ENCODE measurements around the gene OBP2B.

OBP2B gene

DNA sequence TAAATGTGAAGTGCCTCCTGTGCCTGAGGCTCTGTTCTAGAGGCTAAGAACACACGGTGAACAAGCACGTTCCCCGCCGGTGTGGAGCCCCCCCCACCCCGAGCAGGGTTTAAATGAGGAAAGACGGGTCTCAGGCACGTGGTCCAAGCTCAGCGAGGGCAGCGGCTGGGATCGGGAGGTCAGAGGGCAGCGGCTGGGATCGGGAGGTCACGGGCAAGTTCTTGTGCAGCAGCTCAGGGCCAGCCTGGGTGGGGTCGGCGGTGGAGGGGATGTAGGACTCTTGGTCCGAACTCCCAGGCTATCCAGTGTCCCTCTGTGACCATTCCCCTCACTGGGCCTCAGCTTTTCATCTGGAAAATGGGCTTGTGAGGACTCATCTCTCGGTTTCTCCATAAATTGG, 42.7 kb downstream of the OBP2B start:
- Histone ChIP-seq H3K4me3 (ENCODE audit: insufficient read depth in 1 of 2, low read depth in 1 of 2, low read length in 2 of 2) (no peak overlapping the region), H3K79me1 (replicated peaks; ENCODE audit: low read length, poor library complexity, severe bottlenecking) (peaks cover 1% of the 10 kb centered on the region), H2BK15ac (ENCODE audit: low read depth, poor library complexity, severe bottlenecking) (no peak overlapping the region), H4K91ac (ENCODE audit: low read length) (no peak overlapping the region), H3K9me3 (ENCODE audit: control insufficient read depth, low read length) (no peaks in the 10 kb centered on the region), H3K36me3 (ENCODE audit: control insufficient read depth in 1 of 2, insufficient read depth in 2 of 2, low read depth in 1 of 2, low read length in 2 of 2) (no peaks in the 10 kb centered on the region), H2BK12ac (ENCODE audit: low read length in 2 of 2) (peak overlapping the region in 1 of 2 experiments; percentile 15), H4K8ac (ENCODE audit: low read length) (no peak overlapping the region), H3K27ac (ENCODE audit: low read length, poor library complexity, severe bottlenecking) (no peak overlapping the region), H3K4ac (ENCODE audit: low read depth in 1 of 2, low read length in 2 of 2) (no peak overlapping the region), H2AFZ (ENCODE audit: low read depth, low read length) (no peak overlapping the region), H3K9ac (ENCODE audit: low read length) (no peak overlapping the region), H3K23ac (ENCODE audit: low read length in 2 of 2) (no peak overlapping the region), H3K27me3 (ENCODE audit: control insufficient read depth in 1 of 2, insufficient read depth in 1 of 2, low read length in 2 of 2) (peaks cover 5 to 47% of the 10 kb centered on the region in 2 experiments), H3K4me1 (ENCODE audit: control insufficient read depth, insufficient read depth, low read depth, low read length) (peaks cover 26% of the 10 kb centered on the region), H3K18ac (ENCODE audit: low read depth in 1 of 2, low read length in 2 of 2) (no peak overlapping the region), H2BK120ac (ENCODE audit: low read depth, low read length) (no peak overlapping the region), H2AK5ac (ENCODE audit: low read length, severe bottlenecking) (no peak overlapping the region), H3K4me2 (ENCODE audit: low read length, poor library complexity, severe bottlenecking) (no peak overlapping the region), H2BK5ac (ENCODE audit: low read depth, low read length, poor library complexity, severe bottlenecking) (no peak overlapping the region), H3K14ac (ENCODE audit: low read length in 2 of 2) (no peak overlapping the region)
- no peak for DNase-seq
- 87% methylated on average over 14 of the region's 17 CpGs for WGBS

DNA sequence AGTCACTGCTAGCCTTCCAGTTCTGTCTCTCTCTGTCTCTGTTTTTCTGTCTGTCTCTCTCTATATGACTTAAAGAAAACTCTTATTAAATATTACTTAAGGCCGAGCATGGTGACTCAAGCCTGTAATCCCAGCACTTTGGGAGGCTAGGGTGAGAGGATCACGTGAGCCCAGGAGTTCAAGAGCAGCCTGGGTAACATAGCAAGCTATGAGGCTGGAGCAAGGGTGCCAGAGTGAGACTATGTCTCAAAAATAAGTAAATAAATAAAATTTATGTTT, 43.7 kb downstream of the OBP2B start:
- Histone ChIP-seq H2BK12ac (ENCODE audit: low read length in 2 of 2) (no peak overlapping the region), H2BK5ac (ENCODE audit: low read depth, low read length, poor library complexity, severe bottlenecking) (no peak overlapping the region), H4K91ac (ENCODE audit: low read length) (no peak overlapping the region), H3K4me1 (ENCODE audit: control insufficient read depth, insufficient read depth, low read depth, low read length) (peaks cover 27% of the 10 kb centered on the region), H3K4me2 (ENCODE audit: low read length, poor library complexity, severe bottlenecking) (no peak overlapping the region), H2BK120ac (ENCODE audit: low read depth, low read length) (no peak overlapping the region), H3K4me3 (ENCODE audit: insufficient read depth in 1 of 2, low read depth in 1 of 2, low read length in 2 of 2) (no peak overlapping the region), H3K18ac (ENCODE audit: low read depth in 1 of 2, low read length in 2 of 2) (no peak overlapping the region), H3K79me1 (replicated peaks; ENCODE audit: low read length, poor library complexity, severe bottlenecking) (peaks cover 1% of the 10 kb centered on the region), H3K23ac (ENCODE audit: low read length in 2 of 2) (no peak overlapping the region), H2BK15ac (ENCODE audit: low read depth, poor library complexity, severe bottlenecking) (no peak overlapping the region), H3K36me3 (ENCODE audit: control insufficient read depth in 1 of 2, insufficient read depth in 2 of 2, low read depth in 1 of 2, low read length in 2 of 2) (no peaks in the 10 kb centered on the region), H3K9me3 (ENCODE audit: control insufficient read depth, low read length) (no peaks in the 10 kb centered on the region), H4K8ac (ENCODE audit: low read length) (no peak overlapping the region), H3K27me3 (ENCODE audit: control insufficient read depth in 1 of 2, insufficient read depth in 1 of 2, low read length in 2 of 2) (peaks cover 0 to 42% of the 10 kb centered on the region in 2 experiments), H3K14ac (ENCODE audit: low read length in 2 of 2) (no peak overlapping the region), H3K27ac (ENCODE audit: low read length, poor library complexity, severe bottlenecking) (no peak overlapping the region), H2AK5ac (ENCODE audit: low read length, severe bottlenecking) (no peak overlapping the region), H2AFZ (ENCODE audit: low read depth, low read length) (no peak overlapping the region), H3K9ac (ENCODE audit: low read length) (no peak overlapping the region), H3K4ac (ENCODE audit: low read depth in 1 of 2, low read length in 2 of 2) (no peak overlapping the region)
- peak; percentile 23 for DNase-seq
- 77% methylated on average over 2 of the region's 2 CpGs for WGBS

GRCh38 chr9:133164191-133164590, 44.9 kb downstream of the OBP2B start:
- peak overlapping the region; percentile 65 for H3K9ac ChIP-seq (ENCODE audit: low read length)
- H3K4me3 ChIP-seq (ENCODE audit: insufficient read depth in 1 of 2, low read depth in 1 of 2, low read length in 2 of 2), result peak overlapping the region; percentile 65 to 76
- H3K23ac ChIP-seq (ENCODE audit: low read length in 2 of 2), result no peak overlapping the region
- WGBS, result 77% methylated on average over 13 of the region's 13 CpGs
- peaks cover 27% of the 10 kb centered on the region for H3K4me1 ChIP-seq (ENCODE audit: control insufficient read depth, insufficient read depth, low read depth, low read length)
- H2BK15ac ChIP-seq (ENCODE audit: low read depth, poor library complexity, severe bottlenecking), result no peak overlapping the region
- H3K27ac ChIP-seq (ENCODE audit: low read length, poor library complexity, severe bottlenecking), result no peak overlapping the region
- peak overlapping the region; percentile 93 for H3K4me2 ChIP-seq (ENCODE audit: low read length, poor library complexity, severe bottlenecking)
- H2BK12ac ChIP-seq (ENCODE audit: low read length in 2 of 2), result no peak overlapping the region
- peak overlapping the region; percentile 96 for H4K8ac ChIP-seq (ENCODE audit: low read length)
- H3K27me3 ChIP-seq (ENCODE audit: control insufficient read depth in 1 of 2, insufficient read depth in 1 of 2, low read length in 2 of 2), result peaks cover 0 to 38% of the 10 kb centered on the region in 2 experiments
- no peak overlapping the region for H3K14ac ChIP-seq (ENCODE audit: low read length in 2 of 2)
- H3K79me1 ChIP-seq (replicated peaks; ENCODE audit: low read length, poor library complexity, severe bottlenecking), result peaks cover 1% of the 10 kb centered on the region
- no peak overlapping the region for H2AK5ac ChIP-seq (ENCODE audit: low read length, severe bottlenecking)
- H2BK120ac ChIP-seq (ENCODE audit: low read depth, low read length), result no peak overlapping the region
- no peaks in the 10 kb centered on the region for H3K9me3 ChIP-seq (ENCODE audit: control insufficient read depth, low read length)
- no peak for DNase-seq
- H2BK5ac ChIP-seq (ENCODE audit: low read depth, low read length, poor library complexity, severe bottlenecking), result no peak overlapping the region
- peak overlapping the region; percentile 90 for H2AFZ ChIP-seq (ENCODE audit: low read depth, low read length)
- peak overlapping the region; percentile 56 for H4K91ac ChIP-seq (ENCODE audit: low read length)
- no peaks in the 10 kb centered on the region for H3K36me3 ChIP-seq (ENCODE audit: control insufficient read depth in 1 of 2, insufficient read depth in 2 of 2, low read depth in 1 of 2, low read length in 2 of 2)
- peak overlapping the region; percentile 52 to 71 for H3K4ac ChIP-seq (ENCODE audit: low read depth in 1 of 2, low read length in 2 of 2)
- H3K18ac ChIP-seq (ENCODE audit: low read depth in 1 of 2, low read length in 2 of 2), result peak overlapping the region in 1 of 2 experiments; percentile 86

DNA sequence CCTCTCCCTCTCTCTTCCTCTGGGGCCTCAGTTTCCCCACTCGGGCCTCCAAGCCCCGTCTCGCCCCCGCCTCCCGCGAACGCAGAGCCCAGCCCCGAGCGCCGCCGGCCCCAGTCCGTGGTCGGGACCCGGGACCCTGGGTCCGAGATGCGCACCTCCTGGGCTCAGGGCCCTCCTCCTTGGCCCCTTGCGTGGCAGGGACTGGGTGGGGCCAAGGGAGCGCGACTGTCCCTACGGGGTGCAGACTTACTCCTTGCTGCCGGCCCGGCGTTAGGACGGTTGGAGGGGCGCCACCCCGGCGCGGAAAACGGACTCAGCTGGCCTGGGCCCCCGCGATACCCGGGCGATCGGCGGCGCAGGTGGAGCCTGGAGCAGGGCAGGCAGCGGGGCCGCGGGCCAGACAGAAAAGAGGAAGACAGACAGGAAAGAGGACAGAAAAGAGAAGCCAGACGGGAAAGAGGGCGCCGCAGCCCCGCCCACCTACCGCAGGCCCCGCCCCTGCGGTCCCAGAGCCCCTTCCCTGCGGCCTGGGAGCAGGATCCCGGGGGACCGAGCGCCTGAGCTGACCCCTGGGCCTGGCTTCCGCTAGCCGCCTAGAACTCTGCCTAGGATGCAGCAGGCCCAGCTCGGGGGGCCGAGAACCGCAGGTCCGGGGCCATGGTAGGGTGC, 45.4 kb downstream of the OBP2B start, which contains the start of gene GBGT1:
Gene GBGT1 (minus strand): TSS at position 411 of the 669 bp plus-strand sequence. CDS start 1,502 bp downstream, outside the sequence.
- Histone ChIP-seq H3K4me2 (ENCODE audit: low read length, poor library complexity, severe bottlenecking) (peak within 1 kb of the TSS; percentile 93), H3K36me3 (ENCODE audit: control insufficient read depth in 1 of 2, insufficient read depth in 2 of 2, low read depth in 1 of 2, low read length in 2 of 2) (no peaks in the 10 kb centered on the region), H3K14ac (ENCODE audit: low read length in 2 of 2) (peak within 1 kb of the TSS; percentile 84 to 86), H2AFZ (ENCODE audit: low read depth, low read length) (peak within 1 kb of the TSS; percentile 90), H2BK12ac (ENCODE audit: low read length in 2 of 2) (peak within 1 kb of the TSS; percentile 50 to 61), H3K9ac (ENCODE audit: low read length) (peak within 1 kb of the TSS; percentile 65), H3K4me3 (ENCODE audit: insufficient read depth in 1 of 2, low read depth in 1 of 2, low read length in 2 of 2) (peak within 1 kb of the TSS; percentile 65 to 76), H2AK5ac (ENCODE audit: low read length, severe bottlenecking) (no peak within 1 kb of the TSS), H3K18ac (ENCODE audit: low read depth in 1 of 2, low read length in 2 of 2) (peak within 1 kb of the TSS; percentile 92 to 95), H3K79me1 (replicated peaks; ENCODE audit: low read length, poor library complexity, severe bottlenecking) (peaks cover 1% of the 10 kb centered on the region), H3K4ac (ENCODE audit: low read depth in 1 of 2, low read length in 2 of 2) (peak within 1 kb of the TSS; percentile 81 to 94), H3K23ac (ENCODE audit: low read length in 2 of 2) (peak within 1 kb of the TSS in 1 of 2 experiments; percentile 79), H4K8ac (ENCODE audit: low read length) (peak within 1 kb of the TSS; percentile 96), H3K4me1 (ENCODE audit: control insufficient read depth, insufficient read depth, low read depth, low read length) (peaks cover 27% of the 10 kb centered on the region), H2BK15ac (ENCODE audit: low read depth, poor library complexity, severe bottlenecking) (peak within 1 kb of the TSS; percentile 89), H3K9me3 (ENCODE audit: control insufficient read depth, low read length) (no peaks in the 10 kb centered on the region), H3K27ac (ENCODE audit: low read length, poor library complexity, severe bottlenecking) (no peak within 1 kb of the TSS), H3K27me3 (ENCODE audit: control insufficient read depth in 1 of 2, insufficient read depth in 1 of 2, low read length in 2 of 2) (peaks cover 0 to 33% of the 10 kb centered on the region in 2 experiments), H2BK5ac (ENCODE audit: low read depth, low read length, poor library complexity, severe bottlenecking) (no peak within 1 kb of the TSS), H4K91ac (ENCODE audit: low read length) (peak within 1 kb of the TSS; percentile 93), H2BK120ac (ENCODE audit: low read depth, low read length) (peak within 1 kb of the TSS; percentile 83)
- WGBS, result 2% methylated on average over 51 of the region's 56 CpGs
- peak; percentile 72 for DNase-seq
